ENCODE data around the gene VWA3A.
"Not testable (repeated sequence)": the region's sequence is repeated elsewhere in the genome, so short reads cannot be mapped to it uniquely, and the experiment has no call there.

VWA3A gene

DNA sequence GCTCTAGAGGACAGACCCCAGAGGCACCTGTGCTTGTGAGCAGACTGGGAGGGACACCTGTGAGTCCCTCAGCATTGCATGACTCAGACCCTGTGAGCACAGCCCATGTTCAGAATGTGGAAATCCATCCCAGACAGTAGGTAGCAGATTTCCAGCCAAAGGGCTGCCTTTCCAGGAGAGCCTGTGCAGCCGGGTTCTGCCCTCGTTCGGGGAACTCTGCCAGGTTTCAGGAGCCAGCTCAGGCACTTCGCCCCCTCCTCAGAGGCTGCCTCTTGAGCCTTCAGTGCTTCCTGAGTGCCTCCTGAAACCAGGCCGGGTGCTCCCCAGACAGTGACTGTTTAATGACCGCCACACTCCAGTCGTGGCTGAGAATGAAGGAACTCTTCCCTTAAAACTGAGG lies 46.7 kb downstream of the VWA3A start:
- no peak for DNase-seq (ENCODE audit: low read depth)

DNA sequence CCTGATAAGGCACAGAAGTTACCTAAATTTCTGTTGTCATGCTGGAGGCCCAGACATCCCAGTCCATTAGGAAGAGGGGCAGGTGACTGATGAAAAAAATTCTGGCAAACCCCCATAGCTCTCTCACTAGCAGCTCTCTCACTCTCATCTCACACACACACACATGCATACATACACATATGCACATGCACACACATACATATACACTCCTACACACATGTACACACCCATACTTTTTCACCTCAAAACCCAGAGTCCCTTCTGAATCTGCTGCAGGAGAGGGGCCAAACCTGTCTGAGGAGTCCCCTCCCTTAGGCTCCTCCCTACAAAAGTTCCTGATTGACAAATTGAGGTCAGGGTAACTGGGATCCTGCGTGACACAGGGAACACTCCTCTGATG lies 47.4 kb downstream of the VWA3A start:
- DNase-seq (ENCODE audit: low read depth): no peak

DNA sequence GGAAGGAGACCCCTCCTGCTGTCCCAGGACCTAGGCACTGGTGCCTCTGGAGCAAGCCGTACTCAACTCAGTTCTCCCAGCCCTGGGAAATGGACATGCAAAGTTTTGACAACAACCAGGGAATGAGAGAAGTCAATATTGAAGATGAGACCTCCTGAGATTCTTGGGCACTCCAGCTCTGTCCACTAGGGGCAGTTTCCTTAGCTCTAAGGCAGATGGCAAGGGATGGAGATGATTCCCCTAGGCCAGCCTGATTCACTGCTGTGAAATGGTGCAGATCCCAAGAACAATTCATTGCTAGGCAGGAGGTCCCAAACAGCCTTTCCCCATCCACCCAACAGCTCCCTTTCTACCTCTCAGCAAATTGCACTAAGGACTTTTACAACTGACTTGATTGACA lies 49.4 kb downstream of the VWA3A start:
- DNase-seq (ENCODE audit: low read depth): no peak

GRCh38 chr16:22144520-22144919 lies 52.2 kb downstream of the VWA3A start:
- DNase-seq (ENCODE audit: low read depth): no peak

DNA sequence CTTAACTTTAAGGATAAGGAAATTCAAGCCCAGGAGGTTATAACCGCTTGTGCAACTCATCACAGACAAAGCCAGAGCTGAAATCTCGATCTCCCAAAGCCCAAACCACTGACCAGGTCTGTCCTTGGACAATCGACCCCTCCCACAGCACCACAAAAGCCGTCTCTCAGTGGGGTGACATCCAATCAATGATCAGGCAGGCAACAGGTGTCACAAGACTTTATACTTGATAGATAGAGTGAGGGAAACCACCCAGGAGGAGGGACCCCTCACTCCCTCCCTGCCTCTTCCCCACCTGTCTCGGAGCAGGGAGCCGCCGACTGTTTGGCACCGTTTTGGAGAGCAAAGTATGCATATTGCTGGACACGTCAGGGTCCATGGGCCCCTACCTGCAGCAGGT lies 55.5 kb downstream of the VWA3A start:
- DNase-seq (ENCODE audit: low read depth): no peak

GRCh38 chr16:22151246-22151998 lies 59.1 kb downstream of the VWA3A start:
- DNase-seq (ENCODE audit: low read depth): no peak

GRCh38 chr16:22152316-22152715 lies 60.0 kb downstream of the VWA3A start:
- DNase-seq (ENCODE audit: low read depth): no peak

DNA sequence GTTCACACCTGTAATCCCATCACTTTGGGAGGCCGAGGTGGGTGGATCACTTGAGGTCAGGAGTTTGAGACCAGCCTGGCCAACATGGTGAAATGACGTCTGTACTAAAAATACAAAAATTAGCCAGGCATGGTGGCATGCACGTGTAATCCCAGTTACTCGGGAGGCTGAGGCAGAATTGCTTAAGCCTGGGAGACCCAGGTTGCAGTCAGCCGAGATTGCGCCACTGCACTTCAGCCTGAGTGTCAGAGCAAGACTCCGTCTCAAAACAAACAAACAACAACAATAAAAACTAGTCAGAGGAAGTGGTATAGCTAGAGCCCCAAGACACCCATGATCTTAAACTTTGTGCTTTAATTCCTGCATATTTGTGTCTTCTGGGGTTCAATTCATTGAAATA lies 60.7 kb downstream of the VWA3A start:
- DNase-seq (ENCODE audit: low read depth): not testable (repeated sequence)

DNA sequence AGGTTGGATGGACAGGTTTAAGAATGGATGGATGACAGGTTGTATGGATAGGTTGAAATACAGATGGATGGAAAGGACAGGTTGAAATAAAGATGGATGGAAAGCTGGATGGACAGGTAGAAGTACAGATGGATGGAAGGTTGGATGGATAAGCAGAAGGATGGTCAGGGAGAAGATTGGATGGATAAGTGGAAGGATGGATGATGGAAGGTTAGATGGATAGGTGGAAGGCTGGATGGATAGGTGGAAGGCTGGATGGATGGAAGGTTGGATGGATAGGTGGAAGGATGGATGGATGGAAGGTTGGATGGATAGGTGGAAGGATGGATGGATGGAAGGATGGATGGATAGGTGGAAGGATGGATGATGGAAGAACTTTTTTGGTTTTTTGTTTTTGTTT lies 69.1 kb downstream of the VWA3A start:
- DNase-seq (ENCODE audit: low read depth): no peak

DNA sequence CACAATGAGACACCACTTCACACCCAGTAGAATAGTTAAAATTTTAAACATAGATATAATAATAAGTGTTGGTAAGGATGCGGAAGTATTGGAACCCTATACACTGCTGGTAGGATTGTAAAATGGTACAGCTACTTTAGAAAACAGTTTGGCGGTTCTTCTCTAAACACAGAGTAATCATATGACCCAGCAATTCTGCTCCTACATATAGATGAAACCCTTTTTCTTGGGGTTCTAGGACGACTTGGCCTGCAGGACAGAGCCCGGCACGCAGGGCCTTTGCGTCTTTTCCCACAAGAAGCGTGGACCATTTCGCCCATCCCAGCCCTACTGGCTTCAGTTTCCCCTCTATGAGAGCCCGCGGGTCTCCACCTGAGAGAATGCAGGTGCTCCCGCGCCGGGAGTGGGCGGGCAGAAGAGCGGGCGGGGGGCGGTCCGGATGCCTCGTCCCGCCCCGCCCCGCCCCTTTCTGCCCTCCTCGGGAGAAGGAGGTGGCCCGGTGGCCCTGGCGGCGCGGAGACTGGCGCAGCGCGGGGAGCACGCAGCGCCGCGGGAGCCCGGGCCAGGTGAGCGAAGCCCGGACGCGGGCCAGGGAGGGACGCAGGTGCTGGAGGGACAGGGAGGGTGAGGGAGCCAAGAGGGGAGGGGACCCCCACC lies 69.8 kb downstream of the VWA3A start, which contains the start of gene SDR42E2:
Gene SDR42E2, plus strand, starts transcription at position 508 of the 657 bp plus-strand sequence. CDS start 3,077 bp downstream, outside the sequence.
- peak; percentile 35 for DNase-seq (ENCODE audit: low read depth)

- no peak for DNase-seq (ENCODE audit: low read depth)
Measured at GRCh38 chr16:22162656-22163009, 70.3 kb downstream of the VWA3A start.

DNA sequence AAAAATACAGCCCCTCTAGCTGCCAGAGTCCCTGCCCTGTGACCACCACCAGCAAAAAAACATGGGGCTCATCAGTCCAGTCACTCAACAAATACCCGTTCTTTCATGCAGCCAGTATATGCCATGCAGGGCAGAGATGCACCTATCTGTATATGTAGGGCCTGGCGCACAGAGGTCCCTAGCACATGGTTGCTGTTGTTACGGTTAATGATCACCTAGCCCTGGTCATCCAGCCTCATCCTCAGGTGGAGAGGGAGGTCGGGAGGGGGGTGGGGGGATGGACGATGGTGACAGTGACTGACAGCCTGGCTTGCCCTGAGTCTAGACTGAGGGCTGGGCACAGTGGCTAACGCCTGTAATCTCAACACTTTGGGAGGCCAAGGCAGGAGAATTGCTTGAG lies 71.5 kb downstream of the VWA3A start:
- no peak for DNase-seq (ENCODE audit: low read depth)

GRCh38 chr16:22164482-22164881 lies 72.1 kb downstream of the VWA3A start:
- DNase-seq (ENCODE audit: low read depth): no peak

- DNase-seq (ENCODE audit: low read depth): no peak
Measured at GRCh38 chr16:22165508-22166285, 73.4 kb downstream of the VWA3A start.

DNA sequence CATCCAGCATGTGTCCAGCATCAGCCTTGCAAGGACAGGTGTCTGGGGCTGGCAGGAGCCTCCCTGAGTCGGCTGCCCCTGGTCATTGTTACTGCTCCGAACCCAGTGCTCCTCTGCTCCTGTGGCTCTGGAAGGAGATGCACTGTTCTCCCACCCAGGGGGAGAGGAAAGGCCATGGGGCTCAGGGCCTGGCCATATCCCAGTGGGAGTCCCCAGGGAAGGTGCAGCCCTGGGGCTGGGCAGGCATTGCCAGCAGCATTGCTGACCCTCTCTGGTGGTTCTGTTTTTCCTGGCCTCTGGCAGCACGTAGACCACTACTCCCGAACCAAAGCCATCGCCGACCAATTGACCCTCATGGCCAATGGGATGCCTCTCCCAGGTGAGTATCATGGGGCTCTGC lies 79.6 kb downstream of the VWA3A start:
- DNase-seq (ENCODE audit: low read depth): no peak

DNA sequence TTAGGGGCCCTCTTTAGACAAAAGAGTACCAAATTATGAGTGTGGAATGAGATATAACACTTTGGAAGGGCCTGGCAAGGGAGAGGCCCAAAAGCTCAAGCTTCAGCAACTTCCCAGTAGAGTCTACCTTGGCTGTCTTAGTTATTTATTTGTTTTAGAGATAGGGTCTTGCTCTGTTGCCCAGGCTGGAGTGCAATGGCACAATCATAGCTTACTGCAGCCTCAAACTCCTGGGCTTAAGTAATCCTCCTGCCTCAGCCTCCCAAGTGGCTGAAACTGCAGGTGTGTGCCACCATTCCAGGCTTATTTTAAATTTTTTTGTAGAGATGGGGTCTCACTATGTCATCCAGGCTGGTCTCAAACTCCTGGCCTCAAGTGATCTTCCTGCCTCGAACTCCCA lies 80.3 kb downstream of the VWA3A start:
- DNase-seq (ENCODE audit: low read depth): not testable (repeated sequence)

- no peak for DNase-seq (ENCODE audit: low read depth)
Measured at GRCh38 chr16:22174642-22175041, 82.3 kb downstream of the VWA3A start.

DNA sequence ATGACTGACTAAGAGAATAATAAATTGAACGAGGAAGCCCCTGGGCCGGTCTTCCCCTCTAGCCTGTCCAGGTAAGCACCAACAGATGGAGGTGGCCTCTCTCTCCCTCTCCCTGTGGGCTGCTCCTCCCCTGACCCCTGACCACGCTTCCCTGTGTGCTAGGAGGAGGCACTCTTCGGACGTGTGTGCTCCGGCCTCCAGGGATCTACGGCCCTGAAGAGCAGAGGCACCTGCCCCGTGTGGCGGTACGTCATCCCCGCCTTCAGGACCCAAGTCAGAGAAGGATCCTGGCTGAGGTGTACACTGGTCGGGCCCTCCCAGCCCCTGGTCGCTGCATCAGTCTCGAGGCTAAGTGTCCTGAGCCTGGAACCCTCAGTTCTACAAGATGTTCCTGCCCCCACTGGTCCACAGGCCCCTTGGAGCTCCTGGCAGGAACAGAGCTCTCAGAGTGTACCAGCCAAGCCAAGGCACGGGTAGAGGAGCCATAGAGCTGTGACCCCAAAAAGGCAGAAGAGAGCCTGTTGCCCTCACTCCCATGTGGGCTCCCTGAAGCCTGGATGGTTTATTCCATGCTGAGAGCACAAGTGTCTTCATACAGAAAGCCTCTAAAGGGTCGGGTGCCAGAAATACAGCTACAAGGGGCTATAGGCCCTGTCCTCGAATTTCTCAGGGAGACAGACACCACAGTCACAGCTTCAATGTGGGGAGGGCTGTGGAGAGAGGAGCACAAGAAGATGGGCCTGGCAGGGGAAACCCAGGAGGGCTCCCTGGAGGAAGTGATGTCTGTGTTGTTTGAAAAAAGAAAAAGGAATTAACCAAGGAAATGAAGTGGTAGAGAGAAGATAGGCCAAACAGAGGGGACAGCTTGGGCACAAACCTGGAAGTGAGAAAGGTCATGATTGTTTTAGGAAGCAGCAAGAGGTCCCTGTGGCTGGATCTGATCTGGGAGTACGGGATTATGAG lies 85.9 kb downstream of the VWA3A start:
- DNase-seq (ENCODE audit: low read depth): no peak

- DNase-seq (ENCODE audit: low read depth): no peak
Measured at GRCh38 chr16:22181426-22181825, 89.1 kb downstream of the VWA3A start.

GRCh38 chr16:22181843-22182242 lies 89.5 kb downstream of the VWA3A start:
- DNase-seq (ENCODE audit: low read depth): no peak

DNA sequence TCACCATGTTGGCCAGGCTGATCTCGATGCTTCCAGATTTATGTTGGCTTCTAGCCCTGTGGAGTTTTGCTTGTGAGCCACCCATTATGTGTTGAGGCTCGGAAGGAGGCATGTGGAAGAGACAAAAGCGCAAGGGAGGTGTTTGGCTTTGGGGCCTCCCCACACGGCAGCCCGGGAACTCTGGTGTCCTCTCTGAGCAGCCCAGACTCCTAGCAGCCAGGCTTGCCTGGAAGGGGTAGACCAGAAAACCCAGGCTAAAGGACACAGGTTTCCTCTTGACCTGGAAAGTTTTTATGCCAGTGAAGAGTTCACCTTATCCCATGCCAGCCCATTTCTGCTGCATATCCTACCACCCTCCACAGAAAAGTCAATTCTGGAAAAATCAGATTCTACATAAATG lies 91.0 kb downstream of the VWA3A start:
- DNase-seq (ENCODE audit: low read depth): no peak

All from stimulated activated CD4-positive, alpha-beta T cell treated with anti-CD3 and anti-CD28 coated beads, Interleukin-2, amount 100 ng/mL, for 4 hours (primary cell).